ENCODE results near the gene OTOA. TPM values are rescaled to one million over a fixed set of nuclear protein-coding genes. Genes with fewer than 3 reads are reported as not detected.
A peak's percentile ranks its signal among the peaks of the same experiment; 100 is the strongest.
"Not testable (repeated sequence)": the region's sequence is repeated elsewhere in the genome, so short reads cannot be mapped to it uniquely, and the experiment has no call there.

Gene OTOA
- total and polyA plus RNA-seq, 5 experiments from 2014 or later, result 0.14 TPM; not detected in 4

- H3K27me3 Mint-ChIP-seq, H3K9me3 Mint-ChIP-seq, H3K27ac Mint-ChIP-seq, ATAC-seq, H3K4me3 Mint-ChIP-seq, DNase-seq: not testable (repeated sequence)
- peaks cover 0 to 56% (median 19%) of the 10 kb centered on the region in 3 donors for H3K36me3 Mint-ChIP-seq
- peaks cover 13 to 29% (median 20%) of the 10 kb centered on the region in 4 donors for H3K4me1 Mint-ChIP-seq
- POLR2A ChIA-PET, result interaction anchor here (1.8 kb wide), 1 partner anchor 17 kb away, joined by 5 read pairs; no protein-coding TSS in a partner anchor
Measured at GRCh38 chr16:21629616-21630539, 33.9 kb upstream of the OTOA start.

DNA sequence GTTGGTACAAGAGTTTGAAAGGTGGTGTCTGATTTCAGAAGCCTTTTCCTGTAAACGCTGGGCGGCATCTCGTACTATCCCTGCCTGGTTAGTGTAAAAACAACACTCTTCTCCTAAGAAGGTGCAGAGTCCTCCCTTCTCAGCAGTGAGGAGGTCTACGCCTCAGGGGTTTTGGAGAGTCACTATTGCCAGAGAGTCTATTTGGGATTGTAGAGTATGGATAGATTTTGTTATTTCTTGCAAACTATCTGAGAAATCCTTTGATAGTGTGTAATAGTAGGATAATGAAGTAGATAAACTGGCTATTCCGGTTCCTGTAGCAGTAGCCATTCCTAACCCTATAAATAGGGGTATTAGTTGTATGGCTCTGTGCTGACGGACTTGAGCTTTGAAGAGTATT is 32.9 kb upstream of the OTOA start:
- Mint-ChIP-seq H3K27ac (peak overlapping the region in 1 of 10 donors; percentile 59), H3K4me1 (peaks cover 13 to 20% (median 14%) of the 10 kb centered on the region in 4 donors), H3K36me3 (peaks cover 0 to 54% (median 19%) of the 10 kb centered on the region in 3 donors)
- POLR2A ChIA-PET, result interaction anchor here (1.8 kb wide), 1 partner anchor 16 kb away, joined by 5 read pairs; no protein-coding TSS in a partner anchor
- H3K9me3 Mint-ChIP-seq, DNase-seq, ATAC-seq, H3K27me3 Mint-ChIP-seq, H3K4me3 Mint-ChIP-seq: not testable (repeated sequence)

DNA sequence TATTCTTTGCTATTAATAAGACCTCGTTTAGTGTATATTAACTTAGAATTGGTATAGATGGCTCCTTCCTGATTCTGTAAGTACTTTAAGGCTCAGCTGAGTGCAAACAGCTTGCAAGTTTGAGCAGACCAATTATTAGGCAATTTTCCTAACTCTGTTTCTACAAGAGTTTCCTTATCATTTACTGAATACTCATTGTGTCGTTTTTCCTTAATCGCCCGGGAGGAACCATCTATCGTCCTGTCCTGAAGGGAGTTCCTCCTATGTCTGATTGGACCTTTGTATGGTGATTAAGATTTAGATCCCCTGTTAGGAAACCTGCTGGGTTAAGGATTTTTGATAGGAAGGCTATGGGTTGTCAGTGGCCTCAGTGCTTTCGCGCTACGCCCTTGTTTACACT is 32.4 kb upstream of the OTOA start:
- H3K9me3 Mint-ChIP-seq, H3K4me3 Mint-ChIP-seq, ATAC-seq, DNase-seq, POLR2A ChIA-PET, H3K27me3 Mint-ChIP-seq: not testable (repeated sequence)
- Mint-ChIP-seq H3K4me1 (peaks cover 9 to 15% (median 11%) of the 10 kb centered on the region in 4 donors), H3K27ac (peak overlapping the region in 2 of 10 donors; percentile 12 to 18), H3K36me3 (peaks cover 0 to 55% (median 19%) of the 10 kb centered on the region in 3 donors)

DNA sequence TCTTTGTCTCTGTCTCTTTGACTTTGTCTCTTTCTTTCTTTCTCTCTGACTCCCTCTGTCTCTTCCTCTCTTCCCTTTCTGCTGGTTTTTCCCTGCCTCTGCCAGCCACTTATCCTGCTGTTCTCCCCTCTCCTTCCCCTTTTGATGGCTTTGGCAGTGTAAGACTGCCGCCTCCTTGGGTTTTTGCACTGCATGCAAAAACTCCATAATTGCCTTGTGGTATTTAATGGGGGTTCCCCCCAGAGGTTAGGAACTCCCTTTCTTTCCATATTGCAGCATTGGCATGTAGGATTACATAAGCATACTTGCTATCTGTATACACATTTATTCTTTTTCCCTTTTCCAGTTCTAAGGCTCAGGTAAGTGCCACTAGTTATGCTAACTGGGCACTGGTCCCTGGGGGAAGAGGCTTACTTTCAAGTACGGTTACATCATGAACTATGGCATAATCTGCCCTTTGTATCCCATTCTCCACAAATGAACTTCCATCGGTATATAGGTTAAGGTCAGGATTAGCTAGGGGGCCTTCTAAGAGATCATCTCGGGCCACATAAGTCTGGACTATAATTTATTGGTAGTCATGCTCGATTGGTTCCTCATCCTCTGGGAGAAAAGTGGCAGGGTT is 31.7 kb upstream of the OTOA start:
- Mint-ChIP-seq H3K27ac (peak overlapping the region in 5 of 10 donors; percentile 5 to 91 (median 37)), H3K36me3 (peaks cover 0 to 50% (median 22%) of the 10 kb centered on the region in 3 donors)
- H3K9me3 Mint-ChIP-seq, H3K27me3 Mint-ChIP-seq, ATAC-seq, POLR2A ChIA-PET, H3K4me1 Mint-ChIP-seq, H3K4me3 Mint-ChIP-seq, DNase-seq: not testable (repeated sequence)

- Mint-ChIP-seq H3K4me3 (no peak overlapping the region), H3K27ac (peak overlapping the region in 2 of 10 donors; percentile 11 to 59), H3K9me3 (no peaks in the 10 kb centered on the region), H3K36me3 (peaks cover 0 to 31% (median 11%) of the 10 kb centered on the region in 3 donors), H3K4me1 (peaks cover 13 to 21% (median 19%) of the 10 kb centered on the region in 4 donors), H3K27me3 (no peaks in the 10 kb centered on the region)
- DNase-seq, result no peak
- no peak for ATAC-seq
- POLR2A ChIA-PET, result no interaction called here
Measured at GRCh38 chr16:21634216-21634615, 29.6 kb upstream of the OTOA start.

DNA sequence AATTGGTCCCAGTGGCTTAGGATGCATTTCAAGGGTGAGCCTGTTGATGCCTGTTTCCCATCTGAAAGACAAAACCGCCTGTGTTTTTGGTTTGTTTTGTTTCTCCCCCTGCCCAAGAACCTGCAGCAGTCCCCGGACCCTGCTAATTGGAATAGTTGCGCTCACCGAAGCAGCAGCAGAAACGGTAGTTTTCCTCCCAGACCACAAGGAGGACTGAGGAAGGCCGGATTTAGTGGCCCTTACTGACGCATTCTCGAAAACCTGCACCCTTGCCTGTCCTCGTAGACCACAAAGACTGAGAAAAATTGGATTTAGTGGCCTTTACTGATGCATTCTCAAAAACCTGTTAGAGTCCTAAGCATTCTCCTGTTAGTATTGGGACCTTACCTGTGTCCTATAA is 28.1 kb upstream of the OTOA start:
- H3K9me3 Mint-ChIP-seq, result not testable (repeated sequence)
- peak overlapping the region in 8 of 10 donors; percentile 2 to 90 (median 48) for H3K27ac Mint-ChIP-seq

DNA sequence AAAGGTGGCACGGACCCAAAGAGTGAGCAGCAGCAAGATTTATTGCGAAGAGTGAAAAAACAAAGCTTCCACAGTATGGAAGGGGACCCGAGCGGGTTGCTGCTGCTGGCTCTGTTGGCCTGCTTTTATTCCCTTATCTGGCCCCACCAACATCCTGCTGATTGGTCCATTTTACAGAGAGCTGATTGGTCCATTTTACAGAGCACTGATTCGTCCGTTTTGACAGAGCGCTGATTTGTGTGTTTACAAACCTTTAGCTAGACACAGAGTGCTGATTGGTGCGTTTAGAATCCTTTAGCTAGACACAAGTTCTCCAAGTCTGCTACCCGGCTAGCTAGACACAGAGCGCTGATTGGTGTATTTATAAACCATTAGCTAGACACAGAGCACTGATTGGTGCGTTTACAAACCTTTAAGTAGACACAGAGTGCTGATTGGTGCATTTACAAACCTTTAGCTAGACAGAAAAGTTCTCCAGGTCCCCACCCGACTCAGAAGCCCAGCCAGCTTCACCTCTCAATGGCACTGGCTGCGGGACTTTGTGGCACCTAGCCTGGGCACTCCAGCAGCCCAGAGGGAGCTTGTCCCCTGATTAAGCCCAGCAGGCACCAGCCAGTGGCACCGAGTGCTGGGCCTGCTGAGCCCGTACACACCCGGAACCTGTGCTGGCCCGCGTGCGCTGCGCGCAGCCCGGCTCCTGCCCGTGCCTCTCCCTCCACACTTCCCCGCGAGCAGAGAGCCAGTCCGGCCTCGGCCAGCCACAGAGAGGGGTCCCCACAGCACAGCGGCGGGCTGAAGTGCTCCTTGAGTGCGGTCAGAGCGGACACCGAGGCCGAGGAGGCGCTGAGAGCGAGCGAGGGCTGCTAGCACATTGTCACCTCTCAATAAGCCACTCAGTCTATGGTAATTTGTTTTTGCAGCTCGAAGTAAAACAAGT is 26.5 kb upstream of the OTOA start:
- H3K9me3 Mint-ChIP-seq, result no peaks in the 10 kb centered on the region
- H3K4me3 Mint-ChIP-seq, result no peak overlapping the region
- POLR2A ChIA-PET, result interaction anchor here (0.6 to 1.8 kb wide), 6 partner anchors 16 to 1913 kb away, joined by 3 to 7 read pairs (median 4); partner anchors contain the start of gene METTL9
- no peaks in the 10 kb centered on the region for H3K27me3 Mint-ChIP-seq
- peaks cover 0 to 25% (median 2%) of the 10 kb centered on the region in 3 donors for H3K36me3 Mint-ChIP-seq
- ATAC-seq, result no peak
- peaks cover 16 to 30% (median 22%) of the 10 kb centered on the region in 4 donors for H3K4me1 Mint-ChIP-seq
- H3K27ac Mint-ChIP-seq, result peak overlapping the region; percentile 37 to 88 (median 76)
- DNase-seq, result no peak

More for the DNA sequence above, 28.1 kb upstream of the OTOA start:
- H3K27me3 Mint-ChIP-seq, POLR2A ChIA-PET, DNase-seq, ATAC-seq, H3K4me3 Mint-ChIP-seq: not testable (repeated sequence)
- Mint-ChIP-seq H3K36me3 (peaks cover 0 to 24% (median 2%) of the 10 kb centered on the region in 3 donors), H3K4me1 (peaks cover 13 to 26% (median 23%) of the 10 kb centered on the region in 4 donors)

GRCh38 chr16:21638573-21638975 is 25.2 kb upstream of the OTOA start:
- DNase-seq (peak in 1 of 10 donors; percentile 17), ATAC-seq (peak; percentile 34 to 59)
- Mint-ChIP-seq H3K27ac (peak overlapping the region; percentile 65 to 90 (median 75)), H3K27me3 (no peaks in the 10 kb centered on the region), H3K4me3 (peak overlapping the region in 7 of 10 donors; percentile 2 to 44 (median 34)), H3K4me1 (peaks cover 14 to 30% (median 24%) of the 10 kb centered on the region in 4 donors), H3K9me3 (no peaks in the 10 kb centered on the region), H3K36me3 (peaks cover 0 to 23% (median 2%) of the 10 kb centered on the region in 3 donors)
- POLR2A ChIA-PET, result interaction anchor here (1.0 to 2.2 kb wide), 4 partner anchors 40 to 54 kb away, joined by 3 to 7 read pairs (median 7); partner anchors contain the start of gene METTL9

DNA sequence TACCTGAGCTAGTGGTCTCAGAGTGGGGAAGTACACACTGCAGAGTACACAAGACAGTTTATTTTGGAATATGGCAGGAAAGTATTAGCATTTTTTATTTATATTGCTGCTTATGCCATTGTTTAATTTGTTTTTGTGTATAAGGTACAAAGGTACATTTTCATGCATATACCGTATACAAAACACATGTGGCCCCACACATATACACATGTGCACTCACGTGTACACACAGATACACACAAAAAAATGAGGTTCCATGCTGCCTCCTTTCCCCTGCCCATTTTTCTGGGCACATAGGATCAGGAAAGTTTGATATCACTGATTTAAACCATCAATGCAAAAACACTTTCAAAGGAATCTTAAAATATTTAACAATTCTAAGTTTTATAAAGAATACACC is 24.3 kb upstream of the OTOA start:
- Mint-ChIP-seq H3K9me3 (no peaks in the 10 kb centered on the region), H3K4me1 (peaks cover 14 to 38% (median 29%) of the 10 kb centered on the region in 4 donors), H3K4me3 (no peak overlapping the region), H3K36me3 (peaks cover 0 to 17% (median 2%) of the 10 kb centered on the region in 3 donors), H3K27ac (peak overlapping the region in 5 of 10 donors; percentile 37 to 84 (median 77)), H3K27me3 (no peaks in the 10 kb centered on the region)
- POLR2A ChIA-PET, result interaction anchor here (0.7 to 2.2 kb wide), 4 partner anchors 43 to 61 kb away, joined by 3 to 7 read pairs (median 5); no protein-coding TSS in a partner anchor
- DNase-seq (no peak), ATAC-seq (no peak)

- Mint-ChIP-seq H3K27me3 (no peaks in the 10 kb centered on the region), H3K27ac (no peak overlapping the region), H3K9me3 (no peaks in the 10 kb centered on the region), H3K4me3 (no peak overlapping the region), H3K36me3 (peaks cover 0 to 2% (median 0%) of the 10 kb centered on the region in 3 donors), H3K4me1 (peaks cover 13 to 62% (median 53%) of the 10 kb centered on the region in 4 donors)
- no peak for ATAC-seq
- no peak for DNase-seq
- POLR2A ChIA-PET, result interaction anchor here (0.6 to 1.6 kb wide), 4 partner anchors 19 to 59 kb away, joined by 3 to 5 read pairs (median 4); no protein-coding TSS in a partner anchor
Measured at GRCh38 chr16:21641916-21642315, 21.9 kb upstream of the OTOA start.

DNA sequence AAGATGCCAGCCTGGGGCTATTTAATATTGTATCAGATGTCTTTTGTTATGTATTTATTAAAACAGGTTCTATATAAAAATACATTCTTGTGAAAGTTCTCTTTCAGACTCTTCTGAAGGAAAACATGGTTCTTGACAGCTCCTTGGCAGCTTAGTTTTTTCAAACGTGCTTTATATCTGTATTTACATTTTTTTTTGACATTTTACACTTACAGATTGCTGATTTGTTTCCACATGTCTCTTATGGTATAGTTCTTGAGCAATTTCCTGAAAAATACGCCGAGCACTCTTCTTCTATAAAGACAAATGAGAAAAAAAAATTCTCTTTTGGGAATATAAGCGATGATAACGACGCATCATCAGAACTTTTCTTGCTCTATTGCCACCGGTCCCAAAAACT is 20.9 kb upstream of the OTOA start:
- Mint-ChIP-seq H3K4me3 (no peak overlapping the region), H3K27ac (peak overlapping the region in 6 of 10 donors; percentile 14 to 79 (median 44)), H3K9me3 (no peaks in the 10 kb centered on the region), H3K36me3 (peaks cover 0 to 2% (median 0%) of the 10 kb centered on the region in 3 donors), H3K27me3 (no peaks in the 10 kb centered on the region), H3K4me1 (peaks cover 20 to 68% (median 55%) of the 10 kb centered on the region in 4 donors)
- DNase-seq (no peak), ATAC-seq (no peak)
- POLR2A ChIA-PET, result interaction anchor here (1.6 kb wide), 1 partner anchor 42 kb away, joined by 3 read pairs; no protein-coding TSS in a partner anchor

Measured in naive thymus-derived CD8-positive, alpha-beta T cell (primary cell).